AG10803 (cell line): Measurements from ENCODE around the gene NID1.
A peak's percentile ranks its signal among the peaks of the same experiment; 100 is the strongest.
"Not testable (repeated sequence)": the region's sequence is repeated elsewhere in the genome, so short reads cannot be mapped to it uniquely, and the experiment has no call there.

Experiments used
- DNase-seq: peaks from one replicate; pipeline ENCODE4 v3.0.0; 2010; ENCODE audit warnings: low read depth
- H3K4me3 ChIP-seq: 2 replicates; pipeline ENCODE4 v1.5.1; 2011; ENCODE audit warnings: mild to moderate bottlenecking, low read length, control low read depth
- CTCF ChIP-seq: conservative IDR thresholded peaks from 2 replicates; pipeline ENCODE4 v1.5.1; 2011; ENCODE audit warnings: mild to moderate bottlenecking, low read length, control low read depth, inconsistent platforms

Gene NID1

DNA sequence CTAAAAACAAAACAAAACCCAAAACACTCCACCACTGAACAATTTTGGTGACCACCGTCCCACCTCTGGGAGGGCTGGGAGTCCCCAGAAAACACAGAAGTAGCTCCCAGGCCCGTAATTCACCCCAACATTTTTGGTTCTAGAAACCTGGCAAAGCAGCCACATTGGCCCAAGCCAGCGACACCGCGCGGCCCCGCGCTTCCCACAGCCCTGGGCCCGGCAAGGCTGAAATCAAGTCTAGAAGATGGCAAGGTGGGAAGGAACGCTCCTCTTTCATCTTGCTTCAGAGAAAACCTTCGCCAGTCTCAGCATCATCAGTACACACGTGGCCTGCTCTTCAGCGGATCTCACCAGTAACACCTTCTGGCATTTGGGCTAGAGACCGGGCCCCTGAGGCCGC lies 35.9 kb upstream of the NID1 start:
- H3K4me3 ChIP-seq: no peak overlapping the region
- TF ChIP-seq CTCF: no peak
- no peak for DNase-seq

DNA sequence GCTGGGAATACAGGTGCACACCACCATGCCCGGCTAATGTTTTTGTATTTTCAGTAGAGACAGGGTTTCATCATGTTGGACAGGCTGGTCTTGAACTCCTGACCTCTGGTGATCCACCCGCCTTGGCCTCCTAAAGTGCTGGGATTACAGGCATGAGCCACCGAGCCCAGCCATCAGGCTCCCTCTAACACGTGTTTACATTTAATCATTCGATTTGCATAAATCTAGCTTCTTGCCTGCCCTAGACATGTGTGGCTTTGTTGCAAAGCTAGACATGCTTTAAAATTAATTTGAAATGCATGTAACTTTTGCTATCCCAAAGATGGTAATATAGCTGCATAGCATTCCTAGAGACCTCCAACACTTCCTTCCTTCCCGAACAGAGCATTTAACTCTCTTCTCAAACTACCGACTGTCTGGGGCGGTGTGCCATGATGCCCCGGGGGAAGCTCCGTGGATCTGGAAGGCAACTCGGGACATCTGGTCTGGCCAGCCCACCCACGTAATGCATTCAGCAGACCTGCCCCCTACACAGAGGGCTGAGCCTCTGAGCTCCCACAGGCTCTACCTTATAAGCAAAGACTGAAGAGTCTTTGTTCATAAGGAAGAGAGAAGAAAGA lies 34.6 kb upstream of the NID1 start:
- DNase-seq: peak; percentile 7

GRCh38 chr1:236098267-236098666 lies 33.4 kb upstream of the NID1 start:
- TF ChIP-seq CTCF: no peak

More for the DNA sequence above, 34.6 kb upstream of the NID1 start:
- H3K4me3 ChIP-seq: no peak overlapping the region
- no peak for TF ChIP-seq CTCF

GRCh38 chr1:236096660-236097482 lies 32.0 kb upstream of the NID1 start:
- DNase-seq: peak; percentile 21
- H3K4me3 ChIP-seq: not testable (repeated sequence)

More at GRCh38 chr1:236098267-236098666, 33.4 kb upstream of the NID1 start:
- H3K4me3 ChIP-seq: no peak overlapping the region
- no peak for DNase-seq

GRCh38 chr1:236095705-236096520 lies 31.0 kb upstream of the NID1 start:
- no peak overlapping the region for H3K4me3 ChIP-seq
- no peak for DNase-seq
- TF ChIP-seq CTCF: no peak

DNA sequence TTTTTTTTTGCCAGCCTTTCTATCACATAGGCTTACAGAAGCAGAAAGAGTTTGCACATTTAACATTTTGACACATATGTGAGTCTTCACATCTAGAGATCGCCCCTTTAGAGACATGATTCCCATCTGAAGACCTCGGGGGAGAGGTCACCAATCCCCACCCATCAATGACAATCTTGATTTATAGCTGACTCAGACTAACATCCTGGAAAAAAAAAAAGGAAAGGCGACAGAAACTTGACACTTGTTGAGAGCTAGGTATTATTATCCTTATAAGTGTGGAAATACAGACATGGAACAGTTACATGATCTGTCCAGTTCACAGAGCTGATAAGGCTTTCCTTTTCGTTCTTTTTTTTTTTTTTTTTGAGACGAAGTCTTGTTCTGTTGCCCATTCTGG lies 28.0 kb upstream of the NID1 start:
- H3K4me3 ChIP-seq: no peak overlapping the region
- DNase-seq: no peak
- no peak for TF ChIP-seq CTCF

- no peak for TF ChIP-seq CTCF
- no peak overlapping the region for H3K4me3 ChIP-seq
Observed at GRCh38 chr1:236091933-236092318, 27.0 kb upstream of the NID1 start.

More at GRCh38 chr1:236091933-236092318, 27.0 kb upstream of the NID1 start:
- DNase-seq: no peak
